Inferior parietal cortex (tissue), 1 donor: ENCODE data around the gene FSIP1.

ENCODE experiments used
- DNase-seq: peaks from one replicate; pipeline ENCODE4 v3.0.0-alpha.2; 2016; ENCODE audit errors: extremely low spot score

FSIP1 gene

DNA sequence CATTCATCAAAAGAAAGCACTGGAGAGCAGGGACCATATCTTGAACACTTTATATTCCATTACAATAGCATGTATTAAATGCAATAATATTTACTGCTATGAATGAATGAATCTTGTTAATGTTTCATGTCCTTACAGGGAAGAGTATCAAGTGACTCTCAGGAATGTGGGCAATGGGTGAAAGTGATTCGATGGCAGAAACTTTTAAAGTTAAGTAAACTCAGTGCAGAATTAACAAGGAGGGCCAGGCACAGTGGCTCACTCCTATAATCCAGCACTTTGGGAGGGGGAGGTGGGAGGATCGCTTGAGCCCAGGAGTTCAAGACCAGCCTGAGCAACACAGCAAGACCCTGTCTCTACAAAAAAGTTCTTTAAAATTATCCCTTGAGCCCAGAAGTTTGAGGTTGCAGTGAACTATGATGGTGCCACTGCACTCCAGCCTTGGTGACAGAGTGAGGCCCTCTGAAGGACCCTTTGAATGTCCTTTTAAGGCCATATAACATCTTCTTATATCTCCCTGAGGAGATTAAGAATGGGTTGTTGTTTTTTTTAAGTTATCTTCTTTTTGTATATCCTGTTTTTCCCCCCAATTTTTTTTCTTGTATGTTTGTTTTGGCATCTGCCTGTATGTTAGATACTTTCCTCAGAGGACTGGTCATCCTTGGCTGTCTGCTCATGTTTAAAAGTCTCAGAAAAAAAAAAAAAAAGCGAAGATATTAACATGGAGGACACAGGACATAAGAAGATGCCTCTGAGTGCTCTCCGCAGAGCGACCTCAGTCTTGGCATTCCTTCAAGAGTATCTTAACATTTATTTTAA is 9.6 kb upstream of the FSIP1 start:
- DNase-seq: no peak

DNA sequence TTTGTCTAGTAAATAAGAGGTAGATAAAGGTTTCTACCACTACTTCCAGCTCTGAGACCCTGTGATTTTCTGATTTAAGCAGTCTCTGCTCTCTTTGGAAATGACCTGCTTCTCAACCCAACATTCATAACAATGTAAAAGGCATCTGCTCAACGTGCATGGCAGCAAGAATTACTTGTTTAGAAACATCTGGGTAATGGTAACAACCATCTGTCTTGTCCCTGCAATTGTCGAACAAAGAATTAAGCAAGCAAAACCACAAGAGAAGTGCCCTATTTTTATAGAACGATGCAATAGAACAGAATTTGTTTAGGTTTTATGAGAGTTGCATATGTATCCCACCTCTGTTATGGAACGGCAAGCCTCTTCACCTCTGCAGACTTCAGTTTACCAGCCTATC is 7.1 kb upstream of the FSIP1 start:
- no peak for DNase-seq

DNA sequence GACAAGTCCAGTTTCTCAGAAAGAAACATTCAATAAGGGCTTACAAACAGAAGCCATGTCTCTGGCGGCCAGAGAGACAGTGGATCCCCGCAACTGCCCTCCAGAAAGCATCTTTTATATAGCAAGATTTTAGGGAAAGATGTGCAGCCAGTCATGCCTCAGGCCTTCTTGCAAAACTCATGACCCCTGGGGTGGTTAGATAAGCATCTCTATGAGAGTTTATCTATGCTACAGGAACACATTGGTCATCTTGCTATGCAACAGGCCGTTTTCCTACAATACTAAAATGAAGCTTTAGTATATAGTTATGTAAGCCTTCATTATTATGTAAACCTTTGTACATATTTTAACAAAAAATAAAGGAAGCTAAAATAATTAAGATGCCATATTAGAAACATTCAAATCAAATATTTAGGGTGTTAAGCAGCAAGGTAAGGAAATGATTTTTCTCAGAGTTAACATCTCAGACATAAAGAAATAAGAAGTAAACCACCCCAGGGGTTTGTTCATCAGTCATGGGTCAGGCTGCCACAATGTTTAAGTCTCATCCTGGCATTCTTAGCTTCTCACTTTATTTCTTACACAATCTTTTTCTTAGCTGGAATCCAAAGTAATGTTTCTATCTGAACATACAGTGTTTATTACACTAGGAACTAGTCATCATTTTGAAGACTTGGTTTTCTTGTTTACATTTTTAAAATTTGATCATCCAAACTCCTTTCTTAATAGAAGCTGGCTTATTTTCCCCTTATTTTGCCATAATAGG is 6.3 kb upstream of the FSIP1 start:
- DNase-seq: no peak

DNA sequence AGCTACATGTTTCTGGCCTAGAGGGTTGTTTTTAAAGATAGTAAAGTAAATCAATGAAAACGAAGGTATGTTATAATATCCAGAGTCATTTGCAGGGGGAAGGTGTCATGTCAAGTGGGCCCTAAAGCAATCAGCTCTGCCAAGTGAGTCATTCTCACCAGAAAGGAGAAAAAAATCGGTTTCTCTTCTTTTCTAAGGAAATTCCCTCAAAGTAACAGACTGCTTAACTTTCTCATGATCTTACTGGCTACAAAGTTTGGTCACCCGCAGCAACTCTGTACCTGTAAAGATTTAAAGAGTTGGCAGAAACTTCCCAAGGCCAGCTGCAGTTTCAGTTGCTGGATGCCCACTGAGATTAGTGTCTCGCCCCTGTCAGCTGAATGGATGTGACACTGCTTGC is 5.5 kb upstream of the FSIP1 start:
- DNase-seq: no peak

DNA sequence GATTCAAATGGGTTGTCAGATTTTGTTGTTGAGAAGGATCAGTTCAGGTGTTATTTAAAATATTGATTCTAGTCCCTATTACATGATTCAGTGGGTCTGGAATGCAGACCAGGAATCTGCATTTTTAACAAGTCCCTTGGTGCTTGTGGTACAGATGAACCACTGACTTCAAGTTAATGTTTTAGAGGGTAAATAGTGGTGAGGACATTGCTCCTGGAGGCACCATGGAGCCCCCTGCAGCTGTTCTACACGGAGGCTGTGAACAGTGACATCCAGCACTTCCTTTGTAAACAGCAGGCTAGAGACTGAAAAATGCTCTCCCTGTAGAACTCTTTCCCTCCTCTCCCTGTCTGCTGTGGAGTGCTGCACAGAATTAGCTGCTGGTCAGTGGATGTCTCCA is 4.8 kb upstream of the FSIP1 start:
- DNase-seq: no peak

DNA sequence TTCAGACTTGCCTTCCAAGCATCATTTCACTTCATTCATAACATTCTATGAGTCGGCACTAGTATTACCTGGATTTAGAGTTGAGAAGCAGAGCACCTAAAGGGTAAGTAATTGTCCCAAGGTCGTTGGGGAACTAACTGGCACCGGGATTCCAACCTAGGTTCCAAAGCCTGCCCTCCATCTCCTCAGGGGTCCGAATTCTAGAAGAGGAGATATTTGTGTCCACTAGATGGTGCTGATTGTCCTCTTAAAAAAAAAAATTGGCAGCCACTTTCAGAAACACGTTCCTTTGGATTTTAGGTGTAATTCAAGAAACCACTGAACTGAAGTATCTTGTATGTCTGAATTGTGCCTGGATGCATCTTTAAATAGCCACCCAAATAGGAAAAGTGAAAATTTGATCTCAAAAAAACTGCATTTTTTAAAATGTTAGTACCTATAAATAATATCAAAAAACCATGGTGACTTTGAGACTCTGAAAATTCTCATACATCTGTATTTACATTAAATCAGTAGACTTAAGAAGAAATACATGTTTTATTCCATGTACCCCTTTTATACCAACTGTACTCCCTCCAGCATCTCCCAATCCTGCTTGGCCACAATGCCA is 3.9 kb upstream of the FSIP1 start:
- DNase-seq: peak; percentile 85

DNA sequence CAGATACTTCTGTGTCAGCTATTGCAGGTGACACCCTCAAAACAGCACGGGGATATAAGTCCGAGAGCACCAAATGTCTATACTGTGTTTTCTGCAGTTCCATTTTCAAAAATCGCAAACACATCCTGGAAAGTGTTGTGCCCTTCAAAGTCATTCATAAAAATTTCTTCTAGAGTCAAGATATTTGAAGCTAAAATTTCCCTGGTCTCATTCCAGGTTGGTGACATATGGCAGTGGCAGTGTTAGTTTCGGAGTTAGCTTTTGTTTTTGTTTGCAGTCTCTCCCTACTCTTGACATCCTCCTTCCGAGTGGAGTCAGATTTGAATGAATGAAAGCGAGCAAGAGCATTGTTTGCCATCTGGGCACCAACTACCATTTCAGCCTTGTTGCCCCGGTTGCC is 3.2 kb upstream of the FSIP1 start:
- peak; percentile 13 for DNase-seq

DNA sequence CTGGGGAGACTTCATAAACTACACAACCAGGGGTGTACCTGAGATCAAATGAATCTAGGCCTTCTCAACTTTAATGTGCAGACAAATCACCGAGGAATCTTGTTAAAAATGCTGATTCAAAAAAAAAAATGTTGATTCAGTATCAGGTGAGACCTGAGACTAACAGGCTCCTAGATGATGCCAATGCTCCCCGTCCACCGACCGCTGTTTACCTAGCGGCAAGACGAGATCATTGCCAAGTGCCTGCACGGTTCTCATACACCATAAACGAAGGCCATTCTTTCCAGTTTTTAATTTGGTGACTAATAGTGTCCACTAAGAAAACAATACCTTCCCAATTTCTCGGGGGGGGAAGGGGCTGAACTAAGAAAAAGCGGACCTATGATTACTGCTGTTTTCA is 2.5 kb upstream of the FSIP1 start:
- no peak for DNase-seq

DNA sequence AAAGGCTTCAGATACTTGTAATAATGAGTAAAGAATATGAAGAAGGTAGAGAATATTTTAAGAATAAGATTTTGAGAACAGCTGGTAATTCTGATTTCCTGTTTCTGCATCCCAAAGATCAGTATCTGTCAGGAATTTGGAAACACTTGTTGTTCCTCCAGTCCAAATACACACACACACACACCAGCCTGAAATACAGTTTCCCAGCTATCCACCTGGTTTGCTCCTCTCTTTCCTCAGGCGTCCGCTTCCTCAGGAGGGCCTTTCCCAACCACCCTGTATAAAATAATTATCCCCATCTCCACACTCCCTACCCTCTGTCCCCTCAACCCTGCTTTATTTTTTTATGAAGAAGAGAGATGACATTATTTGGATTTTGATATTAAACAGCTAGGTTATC is 2.0 kb upstream of the FSIP1 start:
- DNase-seq: no peak

DNA sequence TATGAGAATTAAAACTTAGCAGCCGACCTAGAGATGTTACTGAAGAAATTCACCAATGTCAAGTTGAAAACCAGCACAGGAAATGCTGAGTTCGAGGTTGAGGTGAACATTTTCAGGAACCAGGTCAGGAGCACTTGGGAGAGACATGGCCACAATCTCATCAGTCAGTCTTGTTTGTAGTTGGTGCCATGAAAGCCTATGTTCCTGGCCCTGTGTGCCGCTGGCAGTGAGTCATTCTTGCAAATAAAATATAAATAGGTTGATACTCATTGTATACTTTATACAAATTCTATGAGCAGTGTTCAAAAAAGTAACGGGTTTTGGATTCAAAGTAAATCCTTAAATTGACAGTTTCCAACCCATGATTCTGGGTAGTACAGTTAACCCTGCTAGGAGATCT is 1.5 kb upstream of the FSIP1 start:
- DNase-seq: no peak

DNA sequence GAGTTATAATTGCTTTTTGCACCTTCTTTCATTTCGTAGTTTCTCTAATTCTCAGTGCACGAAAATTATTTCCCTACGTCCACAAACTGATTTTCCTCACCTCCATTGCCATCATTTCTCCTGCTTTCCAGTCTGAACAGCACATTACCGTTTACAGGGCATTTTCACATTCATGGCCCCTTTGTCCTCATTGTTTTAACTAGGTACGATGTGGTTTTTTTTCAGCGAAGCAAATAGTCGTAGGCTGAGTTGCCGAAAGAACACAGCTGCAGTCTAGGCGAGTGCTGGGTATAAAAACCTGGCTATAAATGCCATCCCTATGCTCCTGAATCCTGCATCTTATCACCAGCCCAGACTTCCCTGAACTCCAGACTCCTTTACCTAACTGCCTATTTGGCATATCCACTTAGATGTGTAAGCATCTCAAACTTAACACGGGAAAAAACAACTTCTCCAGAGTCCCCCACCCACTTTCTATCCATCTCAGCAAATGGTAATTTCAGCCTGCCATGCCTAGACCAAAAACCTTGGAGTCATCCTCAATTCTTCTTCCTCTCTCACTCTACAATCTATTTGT is 691 bp upstream of the FSIP1 start:
- DNase-seq: peak; percentile 38

DNA sequence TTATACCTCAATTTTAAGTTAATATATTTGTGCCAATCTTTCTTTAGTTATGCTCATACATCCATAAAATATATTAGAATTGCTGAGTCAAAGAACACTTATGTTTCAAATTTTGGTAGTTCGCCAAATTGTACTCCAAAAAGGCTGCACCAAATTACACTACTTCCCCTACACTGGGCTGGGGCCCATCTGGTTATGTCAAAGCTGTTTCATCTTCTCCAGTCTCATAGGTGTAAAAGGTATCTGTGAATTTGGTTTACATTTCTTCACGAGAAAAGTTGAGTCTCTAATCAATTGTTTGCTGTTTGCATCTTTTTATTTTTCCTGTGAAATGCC is 706 bp downstream of the FSIP1 start:
- DNase-seq: no peak

DNA sequence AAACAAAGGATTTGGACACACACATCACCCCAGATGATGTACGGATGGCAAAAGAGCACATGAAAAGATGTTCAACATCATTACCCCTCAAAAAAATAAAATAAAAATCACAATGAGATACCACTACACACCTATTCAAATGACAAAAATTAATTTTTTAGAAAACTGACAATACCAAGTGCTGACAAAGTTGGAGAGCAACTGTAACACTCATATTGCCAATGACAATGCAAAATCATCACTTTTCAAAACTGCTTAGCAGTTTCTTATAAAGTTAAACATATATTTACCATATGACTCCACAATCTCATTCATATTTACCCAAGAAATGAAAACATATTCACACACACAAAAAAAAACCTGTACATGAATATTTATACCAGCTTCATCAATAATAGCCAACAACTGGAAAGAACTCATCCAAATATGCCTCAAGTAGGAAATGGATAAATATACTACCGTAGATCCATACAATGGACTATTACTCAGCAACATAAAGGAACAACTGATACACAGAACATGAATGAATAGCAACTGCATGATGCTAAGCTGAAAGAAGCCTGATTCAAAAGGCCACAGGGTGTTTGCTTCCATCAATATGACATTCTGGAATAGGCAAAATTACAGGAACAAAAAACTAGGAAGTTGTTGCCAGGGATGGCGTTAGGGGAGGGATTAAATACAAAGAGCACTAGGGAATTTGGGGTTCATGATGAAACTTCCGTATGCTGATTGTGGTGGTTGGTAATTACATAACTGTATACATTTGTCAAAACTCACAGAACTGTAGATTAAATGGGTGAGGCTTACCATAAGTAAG is 1.3 kb downstream of the FSIP1 start:
- DNase-seq: no peak

DNA sequence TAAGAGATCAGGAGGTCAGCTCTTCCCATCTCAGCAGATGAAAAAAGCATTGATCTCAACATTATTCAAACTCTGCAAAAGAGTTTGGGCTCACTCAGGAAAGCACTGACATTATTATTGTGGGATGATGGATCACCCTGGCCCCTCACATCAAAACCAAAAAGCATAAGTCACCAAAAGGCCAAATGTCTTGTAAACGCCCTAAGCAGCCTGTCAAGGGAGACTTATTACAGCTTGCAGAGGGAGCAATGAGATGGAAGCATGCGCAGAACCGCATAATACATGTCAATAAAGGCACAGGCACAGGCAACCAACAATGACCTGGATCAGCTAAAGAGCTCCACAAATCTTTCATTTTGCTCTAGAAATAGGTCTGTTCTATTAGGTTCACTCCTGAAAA is 4.6 kb downstream of the FSIP1 start:
- no peak for DNase-seq

DNA sequence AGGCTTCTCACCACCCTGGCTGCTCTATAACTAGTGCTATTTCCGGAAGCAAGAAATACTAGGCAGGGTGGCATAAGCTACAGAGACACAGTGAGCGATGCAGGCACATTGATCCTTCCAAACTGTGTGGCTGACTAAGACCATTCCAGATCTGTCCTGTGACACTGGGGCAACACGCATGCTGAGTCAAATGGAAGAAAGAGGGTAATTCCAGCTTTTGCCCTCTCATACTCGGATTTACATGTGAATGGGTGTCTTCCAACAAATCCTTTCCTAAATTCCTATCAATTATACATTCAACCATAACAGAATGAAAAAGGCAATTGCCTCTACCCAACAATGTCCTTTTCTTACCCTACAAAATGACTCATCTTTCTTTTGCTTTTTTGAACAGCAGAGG is 5.1 kb downstream of the FSIP1 start:
- no peak for DNase-seq

DNA sequence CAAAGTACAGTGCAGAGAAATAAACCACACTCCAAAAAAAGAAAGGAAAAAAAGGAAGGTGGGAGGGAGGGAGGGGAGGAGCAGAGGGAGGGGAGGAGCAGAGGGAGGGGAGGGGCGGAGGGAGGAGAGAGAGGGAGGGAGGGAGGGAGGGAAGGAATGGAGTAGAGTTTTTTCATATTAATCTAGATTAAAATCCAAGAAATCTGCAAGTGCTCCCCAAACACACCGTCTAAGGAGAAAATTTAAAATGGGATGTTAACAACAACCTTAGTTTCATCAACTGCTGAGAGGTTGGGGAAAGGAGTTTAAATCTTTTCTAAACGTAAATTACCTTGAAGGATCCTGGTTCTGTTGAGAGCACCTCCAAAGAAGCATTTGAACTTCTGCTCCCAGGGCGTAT is 6.6 kb downstream of the FSIP1 start:
- no peak for DNase-seq

DNA sequence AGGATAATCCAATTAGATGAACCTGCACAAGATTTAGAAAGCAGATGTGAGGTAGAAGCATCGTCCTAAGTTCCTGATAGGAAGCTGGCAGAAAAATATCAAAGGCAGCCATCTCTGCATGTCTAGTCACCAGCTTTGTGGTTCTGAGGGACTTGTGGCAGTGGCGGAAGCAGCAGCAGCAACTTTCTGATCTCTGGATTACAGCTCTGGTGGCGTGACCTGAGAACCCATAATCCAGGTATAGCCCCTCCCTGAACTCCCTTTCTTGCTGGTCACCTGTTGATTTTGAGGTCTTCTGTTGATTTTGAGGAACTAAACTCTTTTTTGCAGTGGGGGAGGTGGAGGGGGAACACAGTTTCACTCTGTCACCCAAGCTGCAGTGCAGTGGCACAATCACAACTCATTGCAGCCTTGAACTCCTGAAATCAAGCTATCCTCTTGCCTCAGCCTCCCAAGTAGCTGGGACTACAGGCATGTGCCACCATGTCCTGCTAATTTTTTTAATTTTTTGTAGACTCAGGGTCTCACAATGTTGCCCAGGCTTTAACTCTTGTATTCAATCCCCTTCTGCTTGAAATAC is 7.9 kb downstream of the FSIP1 start:
- DNase-seq: no peak

DNA sequence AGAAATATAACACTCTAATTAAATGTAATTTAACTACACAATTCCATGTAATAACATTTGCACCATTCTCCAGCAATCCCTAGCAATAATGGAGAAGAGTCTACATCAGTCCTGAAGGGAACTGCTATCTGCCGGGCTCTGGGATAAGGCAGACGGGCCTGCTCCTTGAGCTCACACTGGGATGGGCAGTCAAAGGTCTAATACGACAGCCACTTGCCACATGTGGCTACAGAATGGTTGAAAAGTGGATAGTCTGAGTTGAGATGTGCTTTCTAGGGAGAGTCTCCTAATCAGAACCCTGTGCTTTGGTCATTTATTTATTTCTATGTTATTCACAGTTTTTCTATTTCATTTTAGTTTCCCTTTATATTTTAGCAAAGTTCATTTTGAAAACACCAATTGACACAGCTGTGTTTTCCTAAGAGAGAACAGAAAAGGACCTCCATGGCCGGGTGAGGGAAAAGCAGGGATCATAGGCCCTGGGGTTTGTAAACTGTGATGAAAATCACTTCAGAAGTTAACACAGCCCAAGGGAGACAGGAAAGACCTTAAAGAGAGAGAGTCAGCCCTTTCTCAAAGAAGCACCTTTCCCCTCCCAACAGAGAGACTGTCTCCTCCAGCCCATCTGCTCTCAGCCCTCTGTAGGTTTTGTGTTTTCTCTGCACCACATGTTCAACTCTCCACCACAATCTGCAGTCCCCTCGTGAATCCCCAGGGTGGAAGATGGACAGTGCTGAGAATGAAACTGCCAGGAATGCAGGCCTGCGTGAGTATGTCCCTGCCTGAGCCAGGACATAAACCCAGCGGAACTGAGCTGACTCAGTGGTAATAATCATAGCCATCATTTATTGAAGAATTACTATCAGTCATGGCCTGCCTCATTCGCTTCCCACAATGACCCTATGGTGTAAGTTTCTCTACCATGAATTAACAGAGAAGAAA is 11.6 kb downstream of the FSIP1 start:
- DNase-seq: no peak

DNA sequence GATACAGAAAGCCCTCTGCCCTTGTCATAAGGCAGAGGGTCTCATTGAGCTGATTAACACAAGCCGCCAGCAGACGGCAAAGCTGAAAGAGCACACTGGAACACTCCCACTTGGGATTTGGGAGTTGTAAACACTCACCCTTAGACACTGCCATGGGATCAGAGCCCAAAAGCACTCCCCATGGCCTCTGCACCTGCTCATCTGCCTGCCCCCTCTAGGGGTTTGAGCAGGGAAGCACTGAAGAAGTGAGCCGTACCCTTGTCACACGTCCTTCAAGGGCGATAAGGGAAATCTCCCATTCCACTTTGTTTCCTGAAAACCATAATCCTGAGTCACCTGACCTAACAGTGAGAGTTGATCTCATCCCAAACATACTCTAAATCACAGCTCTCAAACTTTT is 14.7 kb downstream of the FSIP1 start:
- DNase-seq: no peak

DNA sequence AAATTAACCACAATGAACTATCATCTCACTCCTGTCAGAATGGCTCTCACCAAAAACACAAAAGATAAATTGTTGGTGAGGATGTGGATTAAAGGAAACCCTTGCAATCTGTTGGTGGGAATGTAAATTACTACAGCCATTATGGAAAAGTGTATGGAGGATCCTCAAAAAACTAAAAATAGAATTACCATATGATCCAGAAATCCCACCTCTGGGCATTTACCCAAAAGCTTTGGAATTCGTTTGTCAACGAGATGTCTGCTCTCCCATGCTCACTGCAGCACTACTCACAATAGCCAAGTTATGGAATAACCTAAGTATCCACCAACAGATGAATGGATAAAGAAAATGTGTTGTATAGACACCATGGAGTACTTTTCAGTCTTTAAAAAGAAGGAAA is 21.6 kb downstream of the FSIP1 start:
- DNase-seq: no peak
